CD4-positive, alpha-beta T cell treated with Interleukin-6 at 100 ng/mL for 8 hours (primary cell): ENCODE data around the gene MYCL.
"Not testable (repeated sequence)": the region's sequence is repeated elsewhere in the genome, so short reads cannot be mapped to it uniquely, and the experiment has no call there.

ENCODE experiments used
- DNase-seq: peaks from one replicate; pipeline ENCODE4 v3.0.0-alpha.2; 2020; ENCODE audit warnings: mixed read lengths, low spot score

MYCL gene

GRCh38 chr1:39917825-39918224, 16.1 kb upstream of the MYCL start:
- DNase-seq = no peak

DNA sequence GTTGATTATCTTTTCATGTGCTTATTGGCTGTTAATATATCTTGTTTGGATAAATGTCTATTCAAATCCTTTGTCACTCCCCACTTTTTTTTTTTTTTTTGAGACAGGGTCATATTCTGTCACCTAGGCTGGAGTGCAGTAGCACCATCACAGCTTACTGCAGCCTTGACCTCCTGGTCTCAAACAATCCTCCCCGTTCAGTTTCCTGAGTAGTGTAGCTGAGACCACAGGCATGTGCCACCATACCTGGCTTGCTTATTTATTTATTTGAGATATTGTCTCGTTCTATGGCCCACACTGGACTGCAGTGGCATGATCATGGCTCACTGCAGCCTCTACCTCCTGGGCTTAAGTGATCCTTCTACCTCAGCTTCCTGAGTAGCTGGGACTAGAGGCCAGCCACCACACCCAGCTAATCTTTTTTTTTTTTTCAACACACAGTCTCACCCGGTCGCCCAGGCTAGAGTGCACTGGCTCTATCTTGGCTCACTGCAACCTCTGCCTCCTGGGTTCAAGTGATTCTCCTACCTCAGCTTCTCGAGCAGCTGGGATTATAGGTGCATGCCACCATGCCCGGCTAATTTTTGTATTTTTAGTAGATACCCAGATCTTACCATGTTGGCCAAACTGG, 13.9 kb upstream of the MYCL start:
- DNase-seq = no peak

DNA sequence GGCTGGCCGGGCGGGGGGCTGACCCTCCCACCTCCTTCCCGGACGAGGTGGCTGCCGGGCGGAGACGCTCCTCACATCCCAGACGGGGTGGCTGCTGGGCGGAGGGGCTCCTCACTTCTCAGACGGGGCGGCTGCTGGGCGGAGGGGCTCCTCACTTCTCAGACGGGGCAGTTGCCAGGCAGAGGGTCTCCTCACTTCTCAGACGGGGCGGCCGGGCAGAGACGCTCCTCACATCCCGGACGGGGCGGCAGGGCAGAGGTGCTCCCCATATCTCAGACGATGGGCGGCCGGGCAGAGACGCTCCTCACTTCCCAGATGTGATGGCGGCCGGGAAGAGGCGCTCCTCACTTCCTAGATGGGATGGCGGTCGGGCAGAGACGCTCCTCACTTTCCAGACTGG, 11.4 kb upstream of the MYCL start:
- not testable (repeated sequence) for DNase-seq

DNA sequence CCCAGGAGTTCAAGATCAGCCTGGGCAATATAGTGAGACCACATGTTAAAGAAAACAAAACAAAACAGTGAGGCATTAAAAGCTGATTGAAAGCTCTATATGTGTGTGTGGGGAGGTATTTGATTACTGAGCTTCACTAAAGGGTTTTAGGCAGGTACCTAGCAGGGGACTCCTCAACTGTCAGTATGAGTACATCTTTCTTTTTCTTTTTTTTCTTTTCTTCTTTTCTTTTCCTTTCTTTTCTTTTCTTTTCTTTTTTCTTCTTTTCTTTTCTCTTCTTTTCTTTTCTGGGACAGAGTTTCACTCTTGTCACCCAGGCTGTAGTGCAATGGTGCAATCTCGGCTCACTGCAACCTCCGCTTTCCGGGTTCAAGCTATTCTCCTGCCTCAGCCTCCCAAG, 8.5 kb upstream of the MYCL start:
- DNase-seq = no peak

DNA sequence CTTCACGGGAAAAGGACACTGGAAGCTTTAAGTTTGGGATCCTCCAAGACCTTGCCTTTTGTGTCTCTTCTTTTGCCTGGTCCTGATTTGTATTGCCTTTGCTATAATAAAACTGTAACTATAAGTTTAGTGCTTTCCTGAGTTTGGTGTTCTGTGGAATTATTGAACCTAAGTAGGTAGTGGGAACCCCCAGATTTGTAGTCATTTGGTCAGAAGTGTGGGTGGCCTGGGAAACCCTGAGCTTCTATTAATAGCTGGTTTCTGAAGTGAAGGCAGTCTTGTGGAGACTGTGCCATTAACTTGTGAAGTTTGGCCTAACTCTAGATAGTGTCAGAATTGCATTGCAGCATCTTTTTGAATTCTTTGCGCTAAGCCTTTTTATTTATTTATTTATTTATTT, 6.8 kb upstream of the MYCL start:
- DNase-seq = no peak

- no peak for DNase-seq
Observed at GRCh38 chr1:39907528-39908453, 6.1 kb upstream of the MYCL start.

DNA sequence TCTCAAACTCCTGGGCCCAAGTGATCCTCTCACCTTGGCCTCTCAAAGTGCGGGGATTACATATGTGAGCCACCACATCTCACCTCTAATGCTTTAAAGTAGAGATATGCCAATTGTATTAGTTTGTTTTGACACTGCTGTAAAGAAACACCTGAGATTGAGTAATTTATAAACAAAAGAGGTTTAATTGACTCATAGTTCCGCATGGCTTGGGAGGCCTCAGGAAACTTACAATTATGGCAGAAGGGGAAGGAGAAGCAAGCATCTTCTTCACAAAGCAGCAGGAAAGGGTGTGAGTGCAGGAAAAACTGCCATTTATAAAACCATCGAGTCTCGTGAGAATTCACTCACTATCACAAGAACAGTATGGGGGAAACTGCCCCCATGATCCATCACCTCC, 3.5 kb upstream of the MYCL start:
- no peak for DNase-seq

DNA sequence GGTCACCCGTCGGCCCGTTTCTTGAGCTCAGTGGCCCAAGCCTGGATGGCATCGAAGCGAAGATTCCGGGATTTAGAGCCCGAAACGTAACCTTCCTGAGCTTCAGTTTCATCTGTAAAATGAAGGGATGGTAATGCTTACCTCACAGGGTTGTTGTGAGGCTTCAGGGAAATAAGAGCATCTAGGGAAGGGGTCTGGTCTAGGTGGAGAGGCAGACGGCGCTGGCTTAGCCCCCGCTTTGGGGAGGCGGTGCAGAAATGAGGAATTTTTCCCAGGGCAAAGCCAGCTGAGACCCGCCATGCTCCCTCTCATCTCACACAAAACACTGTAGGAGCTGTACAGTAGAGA, 717 bp upstream of the MYCL start:
- no peak for DNase-seq

DNA sequence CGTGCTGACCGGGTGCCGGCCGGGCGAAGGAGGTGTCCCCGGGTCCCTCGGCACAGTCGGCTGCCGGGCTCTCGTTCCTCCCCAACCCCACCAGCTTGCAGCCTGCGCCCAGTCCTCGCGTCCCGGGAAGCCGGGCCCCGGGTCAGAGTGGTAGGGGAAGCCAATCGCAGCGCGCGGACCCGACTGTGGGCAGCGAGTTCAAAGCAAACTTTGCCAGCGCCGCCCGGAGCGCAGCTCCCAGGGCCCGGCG, 328 bp downstream of the MYCL start:
- no peak for DNase-seq

DNA sequence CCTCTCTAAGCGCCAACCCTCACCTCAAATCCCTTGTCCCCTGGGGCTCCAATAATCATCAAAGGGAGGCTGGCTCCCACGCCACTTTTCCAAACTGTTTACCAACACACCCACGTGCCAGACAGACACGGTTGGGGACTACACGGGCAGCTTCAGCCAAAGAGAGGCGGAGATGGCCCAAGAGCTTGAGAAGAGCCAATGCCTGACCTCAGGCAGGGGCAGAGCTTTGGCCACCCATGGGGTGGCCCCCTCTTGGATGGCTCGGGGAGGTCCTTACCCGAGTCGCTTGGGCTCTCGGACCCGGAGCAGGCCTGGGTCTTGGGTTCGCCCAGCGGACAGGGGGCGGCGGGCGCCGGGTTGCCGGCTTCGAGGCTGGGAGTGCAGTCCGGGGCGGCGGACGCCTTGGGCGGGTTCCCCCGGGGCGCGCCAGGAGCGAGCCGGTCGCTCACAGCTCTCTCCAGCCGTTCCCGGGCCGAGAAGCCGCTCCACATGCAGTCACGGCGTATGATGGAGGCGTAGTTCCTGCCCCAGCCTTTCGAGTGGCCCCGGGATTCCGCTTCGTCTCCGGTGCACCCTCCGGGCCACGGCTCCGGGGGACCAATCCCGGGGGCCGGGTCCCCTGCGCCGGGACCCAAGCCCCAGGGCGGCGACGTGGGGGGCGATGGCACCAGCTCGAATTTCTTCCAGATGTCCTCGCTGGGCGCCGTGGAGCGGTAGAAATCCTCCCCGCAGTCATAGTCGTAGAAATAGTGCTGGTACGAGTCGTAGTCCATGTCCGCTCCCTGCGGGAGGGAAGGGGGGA, 854 bp downstream of the MYCL start:
- DNase-seq = no peak

GRCh38 chr1:39899611-39900538, 1.8 kb downstream of the MYCL start:
- DNase-seq = no peak

DNA sequence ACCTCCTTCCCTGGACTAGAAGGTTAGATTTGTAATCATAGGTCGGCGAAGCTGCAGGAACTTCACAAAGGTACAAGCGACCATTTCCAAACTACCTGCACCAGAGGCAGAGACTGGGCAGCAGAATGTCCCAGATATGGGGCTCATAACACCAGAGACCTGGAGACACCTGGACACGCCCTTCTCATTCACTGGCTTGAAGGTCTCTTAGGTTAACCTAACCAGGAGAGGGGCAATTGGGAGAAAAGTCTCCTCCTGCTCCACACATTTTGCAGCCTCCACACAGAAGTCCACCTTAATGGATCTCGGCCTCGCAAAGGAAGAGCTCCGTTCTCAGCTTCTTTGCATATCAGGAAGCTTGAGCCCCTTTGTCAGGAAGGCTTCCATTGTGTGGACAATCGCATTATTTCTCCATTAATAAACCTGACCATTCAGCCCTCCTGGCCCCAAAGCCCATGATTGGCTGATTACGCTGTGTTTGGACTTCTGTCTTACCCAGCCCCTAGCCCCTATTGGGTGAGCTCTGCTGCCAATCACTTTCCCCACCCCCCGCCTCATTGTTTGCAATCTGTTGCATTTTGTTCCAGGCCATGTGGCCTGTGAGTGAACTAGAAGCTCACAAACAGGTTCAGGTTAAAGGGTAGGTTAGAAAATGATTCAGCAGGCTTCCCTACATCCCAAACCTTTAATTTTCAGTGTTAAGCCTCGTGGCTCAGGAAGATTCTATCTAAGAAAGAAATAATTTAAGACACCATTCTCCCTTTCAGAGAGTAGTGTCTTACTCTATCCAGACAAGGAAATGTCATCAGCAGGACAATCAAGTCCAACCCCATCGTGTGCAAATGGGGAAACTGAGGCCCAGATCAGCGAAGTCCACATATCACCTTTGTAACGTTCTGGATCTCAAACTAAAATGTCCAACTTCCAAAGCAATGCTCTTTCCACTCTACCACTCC, 2.8 kb downstream of the MYCL start:
- no peak for DNase-seq

GRCh38 chr1:39898191-39898590, 3.5 kb downstream of the MYCL start:
- DNase-seq = no peak

GRCh38 chr1:39896909-39897685, 4.6 kb downstream of the MYCL start:
- DNase-seq = no peak

DNA sequence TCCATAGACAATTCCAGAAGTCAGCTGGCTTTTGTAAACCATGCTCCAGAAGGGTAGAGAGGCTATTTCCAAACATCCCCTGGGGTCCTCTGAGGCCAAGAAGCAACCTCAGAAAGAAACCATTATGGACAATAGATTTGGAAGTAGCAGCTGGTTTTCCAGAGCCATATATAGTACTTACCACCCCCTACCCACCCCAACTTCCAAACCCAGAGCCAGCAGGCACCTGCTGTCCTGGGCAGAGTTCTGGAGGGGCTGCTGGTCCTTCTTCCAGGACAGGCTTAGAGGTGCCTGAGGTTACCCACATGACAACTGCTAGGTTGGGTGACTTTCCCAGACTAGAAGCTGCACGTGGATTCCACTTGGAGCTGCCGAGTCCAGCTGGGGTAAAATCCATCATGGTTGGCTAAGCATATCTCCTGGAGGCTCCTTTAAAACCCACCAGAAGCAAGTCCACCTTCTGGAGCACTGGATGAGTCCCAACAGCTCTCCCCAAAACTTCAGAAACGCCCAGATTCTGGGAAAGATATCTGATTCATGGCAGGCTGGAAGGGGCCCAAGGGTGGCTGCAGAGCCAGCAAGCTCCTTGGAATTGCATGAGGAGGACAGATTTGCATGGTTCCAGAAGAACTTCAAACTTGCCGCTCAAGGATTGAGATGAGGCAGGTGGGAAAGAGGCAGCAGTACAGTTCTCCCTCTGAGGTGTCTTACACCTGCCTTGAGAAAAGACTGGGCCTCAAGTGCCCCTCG, 5.8 kb downstream of the MYCL start:
- DNase-seq = no peak

GRCh38 chr1:39894884-39895495, 6.7 kb downstream of the MYCL start:
- no peak for DNase-seq

DNA sequence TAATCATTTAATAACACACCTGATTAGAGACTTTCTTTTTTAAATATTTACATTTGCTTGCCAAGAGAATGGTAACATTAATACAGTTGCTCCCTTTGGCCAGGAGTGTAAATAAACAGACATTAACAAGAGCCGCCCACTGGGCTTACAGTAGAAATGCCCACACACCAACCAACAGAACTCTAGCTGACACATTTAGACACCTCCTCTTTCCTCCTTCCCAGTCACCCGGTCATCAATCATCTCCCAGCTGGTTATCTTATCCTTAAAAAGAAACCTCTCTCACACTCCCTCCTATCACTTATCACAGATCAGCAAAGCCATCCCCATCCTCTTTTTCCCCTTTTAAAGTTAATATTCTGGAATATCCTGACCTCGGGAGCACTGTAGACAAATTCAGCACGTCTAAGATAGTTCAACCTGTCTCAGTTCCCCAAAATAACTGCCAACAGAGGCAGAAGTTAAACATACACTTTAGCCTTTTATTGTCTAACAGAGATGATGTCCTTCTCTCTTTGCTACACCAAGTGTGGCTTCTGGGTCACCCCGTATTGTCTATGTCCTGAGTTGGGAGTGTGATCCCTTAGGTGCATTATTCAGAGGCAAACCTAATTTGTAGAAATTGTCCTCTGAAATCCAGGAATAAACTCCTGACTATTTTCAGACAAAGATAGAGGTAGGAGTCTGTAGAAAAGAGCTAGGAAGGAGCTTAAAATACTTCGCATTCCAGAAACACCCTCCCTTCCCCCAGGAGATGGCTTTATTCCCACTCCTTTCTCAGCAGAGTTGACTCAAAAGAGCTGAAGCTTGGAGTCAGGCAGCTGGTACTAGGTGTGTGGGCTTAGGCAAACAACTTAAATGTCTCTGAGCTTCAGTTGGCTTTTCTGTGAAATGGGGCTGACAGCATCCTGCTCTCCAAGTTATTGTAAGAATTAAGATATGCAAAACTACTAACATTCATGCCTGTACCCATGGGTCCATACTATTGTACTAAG, 8.8 kb downstream of the MYCL start:
- DNase-seq = no peak

GRCh38 chr1:39890880-39891279, 10.8 kb downstream of the MYCL start:
- DNase-seq = no peak
